GM18498 (cell line): ENCODE measurements around the gene HS2ST1.
"Not testable (repeated sequence)": the region's sequence is repeated elsewhere in the genome, so short reads cannot be mapped to it uniquely, and the experiment has no call there.

ENCODE experiments used
- ATAC-seq: cut with Tn5 transposase; IDR thresholded peaks from one replicate; pipeline ENCODE4 v1.9.1; 2021; ENCODE audit warnings: mild to moderate bottlenecking, moderate library complexity; ENCODE audit not compliant: unreplicated experiment

The HS2ST1 gene

GRCh38 chr1:86965012-86965826 lies 50.8 kb downstream of the HS2ST1 start:
- ATAC-seq: peak; percentile 11

GRCh38 chr1:86965827-86966182 lies 51.4 kb downstream of the HS2ST1 start:
- peak; percentile 76 for ATAC-seq

GRCh38 chr1:86970938-86971337 lies 56.5 kb downstream of the HS2ST1 start:
- no peak for ATAC-seq

- ATAC-seq: no peak
These were observed 57.3 kb downstream of the HS2ST1 start for GRCh38 chr1:86971778-86972177.

GRCh38 chr1:86972262-86972661 lies 57.8 kb downstream of the HS2ST1 start:
- no peak for ATAC-seq

- ATAC-seq: no peak
These were observed 61.6 kb downstream of the HS2ST1 start for GRCh38 chr1:86975993-86976550.

GRCh38 chr1:86976664-86977063 lies 62.2 kb downstream of the HS2ST1 start:
- ATAC-seq: no peak

- ATAC-seq: no peak
These were observed 67.2 kb downstream of the HS2ST1 start for GRCh38 chr1:86981482-86982213.

GRCh38 chr1:86983677-86984076 lies 69.2 kb downstream of the HS2ST1 start:
- ATAC-seq: not testable (repeated sequence)

- ATAC-seq: no peak
These were observed 73.0 kb downstream of the HS2ST1 start for GRCh38 chr1:86987446-86987845.

GRCh38 chr1:86988835-86989234 lies 74.4 kb downstream of the HS2ST1 start:
- ATAC-seq: no peak

GRCh38 chr1:86989690-86990089 lies 75.3 kb downstream of the HS2ST1 start:
- not testable (repeated sequence) for ATAC-seq

GRCh38 chr1:86990826-86991225 lies 76.4 kb downstream of the HS2ST1 start:
- no peak for ATAC-seq

GRCh38 chr1:86991549-86992186 lies 77.2 kb downstream of the HS2ST1 start:
- no peak for ATAC-seq

- ATAC-seq: no peak
These were observed 78.4 kb downstream of the HS2ST1 start for GRCh38 chr1:86992861-86993260.

- no peak for ATAC-seq
These were observed 79.0 kb downstream of the HS2ST1 start for GRCh38 chr1:86993269-86993985.

GRCh38 chr1:86994061-86994460 lies 79.6 kb downstream of the HS2ST1 start:
- no peak for ATAC-seq

GRCh38 chr1:86997538-86997937 lies 83.1 kb downstream of the HS2ST1 start:
- ATAC-seq: no peak

- ATAC-seq: no peak
These were observed 83.8 kb downstream of the HS2ST1 start for GRCh38 chr1:86998280-86998679.

GRCh38 chr1:86998727-86999126 lies 84.3 kb downstream of the HS2ST1 start:
- no peak for ATAC-seq

- ATAC-seq: no peak
These were observed 86.0 kb downstream of the HS2ST1 start for GRCh38 chr1:87000460-87000859.
